Endothelial cell (in vitro differentiated cells): Measurements from ENCODE around the gene SLC2A5. TPM values are rescaled to one million over a fixed set of nuclear protein-coding genes. Genes with fewer than 3 reads are reported as not detected.

Source experiments
- DNase-seq: peaks from one replicate; pipeline ENCODE4 v3.0.0; 2021; ENCODE audit warnings: low spot score
- H3K27ac Mint-ChIP-seq: one replicate; pipeline ENCODE4 v1.8.0; 2021; ENCODE audit warnings: mixed read lengths, inconsistent platforms; ENCODE audit not compliant: unreplicated experiment
- H3K27me3 Mint-ChIP-seq: one replicate; pipeline ENCODE4 v1.8.0; 2021; ENCODE audit warnings: mild to moderate bottlenecking, moderate library complexity, mixed read lengths, inconsistent platforms; ENCODE audit not compliant: unreplicated experiment
- H3K36me3 Mint-ChIP-seq: one replicate; pipeline ENCODE4 v1.8.0; 2021; ENCODE audit warnings: mild to moderate bottlenecking, low read depth, mixed read lengths, inconsistent platforms; ENCODE audit not compliant: unreplicated experiment
- H3K4me1 Mint-ChIP-seq: one replicate; pipeline ENCODE4 v1.8.0; 2021; ENCODE audit warnings: mild to moderate bottlenecking, mixed read lengths, inconsistent platforms; ENCODE audit not compliant: unreplicated experiment
- H3K4me3 Mint-ChIP-seq: one replicate; pipeline ENCODE4 v1.8.0; 2021; ENCODE audit warnings: mild to moderate bottlenecking, mixed read lengths, inconsistent platforms; ENCODE audit not compliant: unreplicated experiment
- H3K9me3 Mint-ChIP-seq: one replicate; pipeline ENCODE4 v1.8.0; 2021; ENCODE audit warnings: mixed read lengths, inconsistent platforms; ENCODE audit not compliant: unreplicated experiment
- CTCF ChIP-seq: fragments of 200-600 bp; sonication (generic); IDR thresholded peaks from one replicate; pipeline ENCODE4 v1.5.0; 2021; ENCODE audit warnings: antibody characterized with exemption; ENCODE audit not compliant: unreplicated experiment
- total RNA-seq: library from RNA; stranded (reverse); fragmentation: NEBNext Ultra II Directional; extraction: Animal tissue kit (Norgen Biotek cat#: 25700); gene quantifications from one replicate; pipeline ENCODE4 v1.2.1, GENCODE V29; 2021; ENCODE audit not compliant: unreplicated experiment

The SLC2A5 gene
- total RNA-seq, 1 donor from 2014 or later = not detected

- DNase-seq = no peak
- TF ChIP-seq CTCF = no peak
- H3K9me3 Mint-ChIP-seq = no peaks in the 10 kb centered on the region
- H3K4me1 Mint-ChIP-seq = no peaks in the 10 kb centered on the region
- H3K4me3 Mint-ChIP-seq = no peak overlapping the region
- H3K27me3 Mint-ChIP-seq = peaks cover 3% of the 10 kb centered on the region
- no peaks in the 10 kb centered on the region for H3K36me3 Mint-ChIP-seq
- no peak overlapping the region for H3K27ac Mint-ChIP-seq
Measured at GRCh38 chr1:9047019-9047418, 22.4 kb downstream of the SLC2A5 start.

- H3K4me3 Mint-ChIP-seq = no peak overlapping the region
- TF ChIP-seq CTCF = no peak
- H3K36me3 Mint-ChIP-seq = no peaks in the 10 kb centered on the region
- H3K4me1 Mint-ChIP-seq = no peaks in the 10 kb centered on the region
- no peaks in the 10 kb centered on the region for H3K9me3 Mint-ChIP-seq
- DNase-seq = no peak
- no peak overlapping the region for H3K27ac Mint-ChIP-seq
- H3K27me3 Mint-ChIP-seq = peaks cover 5% of the 10 kb centered on the region
Measured at GRCh38 chr1:9045861-9046510, 23.4 kb downstream of the SLC2A5 start.

GRCh38 chr1:9044236-9044635 is 25.2 kb downstream of the SLC2A5 start:
- TF ChIP-seq CTCF = no peak
- Mint-ChIP-seq H3K4me3 (no peak overlapping the region), H3K4me1 (no peaks in the 10 kb centered on the region), H3K36me3 (no peaks in the 10 kb centered on the region), H3K9me3 (no peaks in the 10 kb centered on the region), H3K27ac (no peak overlapping the region), H3K27me3 (peaks cover 7% of the 10 kb centered on the region)
- DNase-seq = no peak

GRCh38 chr1:9042272-9042671 is 27.2 kb downstream of the SLC2A5 start:
- Mint-ChIP-seq H3K4me1 (no peaks in the 10 kb centered on the region), H3K4me3 (no peak overlapping the region), H3K36me3 (no peaks in the 10 kb centered on the region), H3K27me3 (peaks cover 7% of the 10 kb centered on the region), H3K9me3 (no peaks in the 10 kb centered on the region), H3K27ac (no peak overlapping the region)
- no peak for TF ChIP-seq CTCF
- no peak for DNase-seq

GRCh38 chr1:9041116-9041779 is 28.2 kb downstream of the SLC2A5 start:
- H3K27me3 Mint-ChIP-seq = peaks cover 9% of the 10 kb centered on the region
- DNase-seq = no peak
- no peaks in the 10 kb centered on the region for H3K36me3 Mint-ChIP-seq
- H3K27ac Mint-ChIP-seq = no peak overlapping the region
- H3K4me1 Mint-ChIP-seq = no peaks in the 10 kb centered on the region
- H3K4me3 Mint-ChIP-seq = no peak overlapping the region
- H3K9me3 Mint-ChIP-seq = no peaks in the 10 kb centered on the region
- TF ChIP-seq CTCF = no peak
